CD4-positive, alpha-beta T cell (primary cell): ENCODE results near the gene MRPL36. TPM values are rescaled to one million over a fixed set of nuclear protein-coding genes. Genes with fewer than 3 reads are reported as not detected.

Experiments
- ATAC-seq: fragments of 200-7000 bp; cut with Tn5 transposase; one replicate; pipeline ENCODE4 v1.10.0; 2022; ENCODE audit warnings: mild to moderate bottlenecking; ENCODE audit not compliant: poor library complexity
- CTCF ChIA-PET: fragments of 350-600 bp; sonication (Branson Sonifier 250); formaldehyde crosslinking; loops from one replicate; lab custom pipeline; 2021; ENCODE audit warnings: antibody characterized with exemption, inconsistent platforms; lab: Charles Lee
- POLR2A ChIA-PET: fragments of 350-600 bp; sonication (Branson Sonifier 250); formaldehyde crosslinking; loops from one replicate; lab custom pipeline; 2021; ENCODE audit warnings: antibody characterized with exemption, inconsistent platforms; lab: Charles Lee
- DNase-seq, 14 experiments: peaks; one replicate each; pipeline ENCODE4 v3.0.0-alpha.2; 2013 to 2020; ENCODE audit warnings: mixed read lengths in 2 of 14
- H3K27ac ChIP-seq, 2 donors: one replicate each; pipeline versions ENCODE4 v1.5.1 to v1.7.0; 2013; ENCODE audit warnings: low read length in 2 of 2, low read depth in 1 of 2, mild to moderate bottlenecking in 1 of 2
- H3K27me3 ChIP-seq, 2 experiments: 1 replicate in 1 of 2; 2 replicates in 1 of 2; pipeline versions ENCODE4 v1.6.1 to v1.7.0; 2013; ENCODE audit warnings: low read length in 2 of 2, control low read depth in 1 of 2, mild to moderate bottlenecking in 1 of 2, moderate library complexity in 1 of 2; ENCODE audit not compliant: insufficient read depth in 2 of 2, control insufficient read depth in 1 of 2
- H3K36me3 ChIP-seq: one replicate; pipeline ENCODE4 v1.6.1; 2013; ENCODE audit warnings: low read length, control low read depth; ENCODE audit not compliant: insufficient read depth
- H3K4me1 ChIP-seq: one replicate; pipeline ENCODE4 v1.6.1; 2013; ENCODE audit warnings: low read length, control low read depth; ENCODE audit not compliant: insufficient read depth
- H3K4me3 ChIP-seq: one replicate; pipeline ENCODE4 v1.5.1; 2013; ENCODE audit warnings: mild to moderate bottlenecking, low read length, moderate library complexity
- H3K9me3 ChIP-seq, 2 experiments: 1 replicate in 1 of 2; 2 replicates in 1 of 2; pipeline versions ENCODE4 v1.6.1 to v1.7.0; 2013; ENCODE audit warnings: low read length in 2 of 2, mild to moderate bottlenecking in 2 of 2, control low read depth in 1 of 2, moderate library complexity in 1 of 2; ENCODE audit not compliant: control insufficient read depth in 1 of 2, insufficient read depth in 1 of 2
- H3K27ac Mint-ChIP-seq: one replicate; pipeline ENCODE4 v1.8.0; 2020; ENCODE audit warnings: mixed read lengths
- H3K27me3 Mint-ChIP-seq: one replicate; pipeline ENCODE4 v1.8.0; 2021; ENCODE audit warnings: mixed read lengths
- H3K36me3 Mint-ChIP-seq: one replicate; pipeline ENCODE4 v1.8.0; 2021; ENCODE audit warnings: low read depth, mixed read lengths
- H3K4me1 Mint-ChIP-seq: one replicate; pipeline ENCODE4 v1.8.0; 2021; ENCODE audit warnings: low read depth, mixed read lengths
- H3K4me3 Mint-ChIP-seq: one replicate; pipeline ENCODE4 v1.8.0; 2020; ENCODE audit warnings: mild to moderate bottlenecking, mixed read lengths
- H3K9me3 Mint-ChIP-seq: one replicate; pipeline ENCODE4 v1.8.0; 2020; ENCODE audit warnings: mixed read lengths
- intact Hi-C, 2 experiments: fragments of 100-400 bp; cut with DNase I in 1 of 2; cut with micrococcal nuclease in 1 of 2; formaldehyde crosslinking; loops; one replicate each; pipeline versions ENCODE4 v1.15.1 to v1.9.0; 2023 to 2025; cut with DNase I, micrococcal nuclease
- total RNA-seq, 174 experiments: library from RNA in 2 of 174; stranded (reverse) in 2 of 174; gene quantifications; one replicate each; pipeline ENCODE4 v1.2.3 and lab custom pipeline; 2021 to 2026
- TF ChIP-seq, protein P1 (sequence below): fragments of 200-600 bp; IDR thresholded peaks from one replicate; pipeline ENCODE4 v1.8.0; 2022; ENCODE audit warnings: antibody characterized with exemption, mild to moderate bottlenecking

The MRPL36 gene
- total RNA-seq, 2 experiments from 2014 or later: 14.3 to 18.2 TPM

DNA sequence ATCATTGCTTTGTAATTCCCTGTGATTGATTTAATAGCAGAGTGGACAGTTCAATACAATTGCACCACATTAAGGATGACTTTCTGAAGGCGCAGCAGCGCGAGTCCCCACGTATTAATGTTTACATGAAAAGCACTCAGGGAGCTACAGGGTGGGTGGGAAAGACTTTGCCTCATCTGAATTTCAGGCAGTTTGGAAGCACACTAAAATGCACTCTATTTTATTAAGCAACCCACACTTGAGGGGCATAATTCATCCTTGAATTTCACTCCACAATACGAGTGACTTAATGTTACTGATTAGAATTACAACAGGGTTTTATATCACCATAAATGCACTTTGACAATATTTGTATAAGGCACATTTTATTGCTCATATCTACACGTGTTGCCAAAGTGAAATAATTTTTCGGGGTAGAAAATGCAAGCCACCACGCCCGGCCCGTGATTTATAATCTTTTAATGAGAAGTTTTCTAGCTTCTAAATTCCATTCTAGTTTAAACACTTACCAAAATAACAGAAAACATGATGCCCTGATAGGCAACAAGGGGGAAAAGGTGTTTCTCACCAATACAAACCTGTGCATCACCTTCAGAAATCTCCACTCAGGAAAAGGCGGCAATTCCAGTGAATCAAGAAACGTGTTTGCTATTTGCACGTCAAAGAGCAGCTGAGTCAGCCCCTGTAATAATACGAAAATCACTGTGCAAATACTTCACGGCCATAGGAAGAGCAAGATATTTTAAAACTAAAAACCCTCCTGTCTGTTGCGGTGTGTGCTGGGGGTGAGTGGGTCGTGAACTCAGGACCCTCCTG, 42.6 kb upstream of the MRPL36 start:
- peaks cover 2 to 16% of the 10 kb centered on the region in 2 experiments for H3K27me3 ChIP-seq
- intact Hi-C loops: no loop called here
- peaks cover 0 to 22% of the 10 kb centered on the region in 2 experiments for H3K9me3 ChIP-seq
- ChIA-PET POLR2A (no interaction called here), CTCF (no interaction called here)
- Mint-ChIP-seq H3K27me3 (peaks cover 30% of the 10 kb centered on the region), H3K4me3 (no peak overlapping the region), H3K27ac (no peak overlapping the region), H3K9me3 (no peaks in the 10 kb centered on the region), H3K36me3 (no peaks in the 10 kb centered on the region), H3K4me1 (no peaks in the 10 kb centered on the region)
- DNase-seq (no peak), ATAC-seq (no peak)
- H3K4me3 ChIP-seq: no peak overlapping the region
- no peaks in the 10 kb centered on the region for H3K36me3 ChIP-seq
- TF ChIP-seq, protein P1, sequence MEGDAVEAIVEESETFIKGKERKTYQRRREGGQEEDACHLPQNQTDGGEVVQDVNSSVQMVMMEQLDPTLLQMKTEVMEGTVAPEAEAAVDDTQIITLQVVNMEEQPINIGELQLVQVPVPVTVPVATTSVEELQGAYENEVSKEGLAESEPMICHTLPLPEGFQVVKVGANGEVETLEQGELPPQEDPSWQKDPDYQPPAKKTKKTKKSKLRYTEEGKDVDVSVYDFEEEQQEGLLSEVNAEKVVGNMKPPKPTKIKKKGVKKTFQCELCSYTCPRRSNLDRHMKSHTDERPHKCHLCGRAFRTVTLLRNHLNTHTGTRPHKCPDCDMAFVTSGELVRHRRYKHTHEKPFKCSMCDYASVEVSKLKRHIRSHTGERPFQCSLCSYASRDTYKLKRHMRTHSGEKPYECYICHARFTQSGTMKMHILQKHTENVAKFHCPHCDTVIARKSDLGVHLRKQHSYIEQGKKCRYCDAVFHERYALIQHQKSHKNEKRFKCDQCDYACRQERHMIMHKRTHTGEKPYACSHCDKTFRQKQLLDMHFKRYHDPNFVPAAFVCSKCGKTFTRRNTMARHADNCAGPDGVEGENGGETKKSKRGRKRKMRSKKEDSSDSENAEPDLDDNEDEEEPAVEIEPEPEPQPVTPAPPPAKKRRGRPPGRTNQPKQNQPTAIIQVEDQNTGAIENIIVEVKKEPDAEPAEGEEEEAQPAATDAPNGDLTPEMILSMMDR: no peak
- no peaks in the 10 kb centered on the region for H3K4me1 ChIP-seq
- H3K27ac ChIP-seq: no peak overlapping the region

DNA sequence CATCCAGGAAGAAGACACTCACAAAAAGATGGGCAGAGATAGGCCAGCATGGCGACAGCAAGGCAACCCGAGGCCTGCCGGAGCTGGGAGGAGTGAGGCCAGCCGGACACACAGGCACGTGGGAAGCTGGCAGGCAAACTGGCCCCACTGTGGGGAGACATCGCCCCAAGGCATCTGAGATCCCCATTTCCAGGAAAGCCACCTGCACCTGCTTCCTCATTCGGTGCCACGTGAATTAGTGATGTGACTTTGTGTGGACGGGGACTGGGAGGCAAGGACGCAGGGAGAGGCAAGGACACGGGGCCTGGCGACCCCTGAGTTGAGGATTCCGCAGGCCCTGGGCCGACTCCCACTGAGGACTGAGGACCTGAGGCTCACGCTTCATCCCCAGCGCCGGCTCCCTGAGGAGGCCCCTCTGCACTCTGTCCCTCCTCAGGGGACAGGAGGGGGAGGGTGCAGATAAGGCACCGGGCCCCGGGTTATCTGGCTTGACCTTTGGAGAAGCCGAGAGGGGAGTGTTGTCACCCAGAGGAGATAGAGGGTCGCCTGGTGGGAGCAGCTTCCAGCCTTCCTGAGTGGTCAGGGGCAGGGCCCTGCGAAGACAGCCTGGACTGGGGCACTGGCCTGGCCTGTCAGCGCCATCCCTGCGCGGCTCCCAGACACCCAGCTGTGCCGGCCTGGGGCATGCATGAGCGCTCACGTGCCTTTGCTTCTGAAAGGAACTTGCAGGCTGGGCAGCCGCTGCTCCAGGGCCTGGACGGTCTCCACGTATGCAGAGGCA, 41.3 kb upstream of the MRPL36 start:
- Mint-ChIP-seq H3K27me3 (peaks cover 32% of the 10 kb centered on the region), H3K36me3 (no peaks in the 10 kb centered on the region), H3K27ac (no peak overlapping the region), H3K4me3 (no peak overlapping the region), H3K9me3 (no peaks in the 10 kb centered on the region), H3K4me1 (no peaks in the 10 kb centered on the region)
- no peak for DNase-seq
- no peak for ATAC-seq
- ChIA-PET CTCF (no interaction called here), POLR2A (no interaction called here)
- intact Hi-C loops: no loop called here
- Histone ChIP-seq H3K4me1 (no peaks in the 10 kb centered on the region), H3K9me3 (peaks cover 0 to 12% of the 10 kb centered on the region in 2 experiments), H3K27ac (no peak overlapping the region), H3K36me3 (no peaks in the 10 kb centered on the region), H3K27me3 (peaks cover 2 to 16% of the 10 kb centered on the region in 2 experiments), H3K4me3 (no peak overlapping the region)
- TF ChIP-seq, protein P1: no peak

DNA sequence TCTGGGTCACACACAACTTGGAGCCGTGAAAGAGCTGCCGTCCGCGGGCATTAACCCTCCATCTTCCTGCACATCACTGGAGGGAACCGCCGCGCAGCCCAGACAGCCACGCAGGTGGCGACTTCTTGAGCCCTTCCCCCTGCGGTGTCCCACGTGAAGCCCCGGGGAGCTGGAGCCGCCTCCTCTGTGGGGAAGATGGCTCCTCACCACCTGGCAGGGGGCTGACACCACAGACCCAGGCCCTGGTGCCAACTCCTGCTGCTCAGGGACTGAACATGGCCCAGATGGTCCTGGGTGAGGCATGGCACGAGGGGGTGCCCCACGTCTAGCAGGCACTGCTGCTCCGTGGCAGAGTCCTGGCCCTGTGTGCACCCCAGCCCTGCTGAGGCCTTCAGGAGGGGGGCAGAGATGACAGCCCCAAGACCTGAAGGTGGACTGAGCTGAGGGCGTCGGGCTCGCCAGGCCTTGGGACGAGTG, 40.5 kb upstream of the MRPL36 start:
- Histone ChIP-seq H3K36me3 (no peaks in the 10 kb centered on the region), H3K27me3 (peaks cover 2 to 16% of the 10 kb centered on the region in 2 experiments), H3K4me3 (no peak overlapping the region), H3K9me3 (peaks cover 0 to 11% of the 10 kb centered on the region in 2 experiments), H3K27ac (no peak overlapping the region), H3K4me1 (no peaks in the 10 kb centered on the region)
- TF ChIP-seq, protein P1: no peak
- H3K27me3 Mint-ChIP-seq: peaks cover 38% of the 10 kb centered on the region
- no peaks in the 10 kb centered on the region for H3K36me3 Mint-ChIP-seq
- no peak for DNase-seq
- H3K4me3 Mint-ChIP-seq: no peak overlapping the region
- no peaks in the 10 kb centered on the region for H3K4me1 Mint-ChIP-seq
- ChIA-PET POLR2A (no interaction called here), CTCF (no interaction called here)
- no peaks in the 10 kb centered on the region for H3K9me3 Mint-ChIP-seq
- no peak for ATAC-seq
- no peak overlapping the region for H3K27ac Mint-ChIP-seq
- intact Hi-C loops: no loop called here
